Measurements from ENCODE around the gene RFT1.

DNA sequence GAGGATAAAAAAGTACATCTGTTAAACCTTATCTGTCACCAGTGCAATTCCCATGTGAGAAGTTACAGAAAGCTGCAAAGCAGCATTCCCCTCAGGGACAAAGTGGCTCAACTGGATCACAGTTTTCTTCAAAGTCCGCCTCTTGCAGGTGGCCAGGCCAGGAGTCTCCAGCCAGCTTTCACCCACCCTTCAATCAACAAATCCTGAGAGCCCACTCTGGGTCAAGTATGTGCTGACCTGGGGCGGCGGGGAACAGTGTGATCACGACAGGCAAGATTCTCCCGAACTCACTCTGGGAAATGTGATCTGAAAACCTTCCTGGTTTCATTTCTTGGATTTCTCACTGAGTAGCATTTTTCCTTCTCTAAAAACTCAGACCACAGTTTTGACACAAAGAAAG is 39.2 kb downstream of the RFT1 start:
- TF ChIP-seq, protein P1, sequence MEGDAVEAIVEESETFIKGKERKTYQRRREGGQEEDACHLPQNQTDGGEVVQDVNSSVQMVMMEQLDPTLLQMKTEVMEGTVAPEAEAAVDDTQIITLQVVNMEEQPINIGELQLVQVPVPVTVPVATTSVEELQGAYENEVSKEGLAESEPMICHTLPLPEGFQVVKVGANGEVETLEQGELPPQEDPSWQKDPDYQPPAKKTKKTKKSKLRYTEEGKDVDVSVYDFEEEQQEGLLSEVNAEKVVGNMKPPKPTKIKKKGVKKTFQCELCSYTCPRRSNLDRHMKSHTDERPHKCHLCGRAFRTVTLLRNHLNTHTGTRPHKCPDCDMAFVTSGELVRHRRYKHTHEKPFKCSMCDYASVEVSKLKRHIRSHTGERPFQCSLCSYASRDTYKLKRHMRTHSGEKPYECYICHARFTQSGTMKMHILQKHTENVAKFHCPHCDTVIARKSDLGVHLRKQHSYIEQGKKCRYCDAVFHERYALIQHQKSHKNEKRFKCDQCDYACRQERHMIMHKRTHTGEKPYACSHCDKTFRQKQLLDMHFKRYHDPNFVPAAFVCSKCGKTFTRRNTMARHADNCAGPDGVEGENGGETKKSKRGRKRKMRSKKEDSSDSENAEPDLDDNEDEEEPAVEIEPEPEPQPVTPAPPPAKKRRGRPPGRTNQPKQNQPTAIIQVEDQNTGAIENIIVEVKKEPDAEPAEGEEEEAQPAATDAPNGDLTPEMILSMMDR (IDR thresholded peaks at IDR 0.05; ENCODE audit: low read depth, low read length), result no peak
- TF ChIP-seq EZH2phosphoT487 (IDR thresholded peaks at IDR 0.05; ENCODE audit: low read depth), result no peak

Measured in OCI-LY3 (cell line).